B cell (primary cell): ENCODE data around the gene PAQR3. TPM values are rescaled to one million over a fixed set of nuclear protein-coding genes. Genes with fewer than 3 reads are reported as not detected.
"Not testable (repeated sequence)": the region's sequence is repeated elsewhere in the genome, so short reads cannot be mapped to it uniquely, and the experiment has no call there.

ENCODE experiments used
- ATAC-seq: fragments of 200-7000 bp; cut with Tn5 transposase; one replicate; pipeline ENCODE4 v1.10.0; 2021; ENCODE audit warnings: low read depth, mild to moderate bottlenecking, moderate number of reproducible peaks, moderate library complexity
- CTCF ChIA-PET: fragments of 350-600 bp; sonication (Branson Sonifier 250); formaldehyde crosslinking; loops from one replicate; lab custom pipeline; 2021; ENCODE audit warnings: antibody characterized with exemption, inconsistent platforms; lab: Charles Lee
- POLR2A ChIA-PET: fragments of 350-600 bp; sonication (Branson Sonifier 250); formaldehyde crosslinking; loops from one replicate; lab custom pipeline; 2021; ENCODE audit warnings: antibody characterized with exemption; lab: Charles Lee
- DNase-seq: peaks from one replicate; pipeline ENCODE4 v3.0.0; 2013
- H2AFZ ChIP-seq: 2 replicates; pipeline ENCODE4 v1.6.1; 2012; ENCODE audit warnings: mild to moderate bottlenecking, low read depth, low read length; ENCODE audit not compliant: insufficient read depth, poor library complexity, severe bottlenecking
- H3K27ac ChIP-seq, 2 donors: 1 replicate in 1 of 2; 2 replicates in 1 of 2; pipeline ENCODE4 v1.5.1; 2012 to 2013; ENCODE audit warnings: low read length in 2 of 2, mild to moderate bottlenecking in 2 of 2, moderate library complexity in 1 of 2
- H3K27me3 ChIP-seq, 4 experiments: fragments of 200-600 bp in 1 of 4; sonication (generic) in 1 of 4; replicated peaks in 1 of 4; 1 replicate in 2 of 4; 2 replicates in 2 of 4; pipeline versions ENCODE4 v1.6.1 to v1.7.0; 2013 to 2016; ENCODE audit warnings: low read length in 3 of 4, mild to moderate bottlenecking in 2 of 4, mixed read lengths in 1 of 4, moderate library complexity in 1 of 4; ENCODE audit not compliant: insufficient read depth in 4 of 4, control insufficient read depth in 3 of 4; ENCODE audit errors: control extremely low read depth in 1 of 4
- H3K36me3 ChIP-seq, 2 experiments: replicated peaks in 1 of 2; 1 replicate in 1 of 2; 2 replicates in 1 of 2; pipeline versions ENCODE4 v1.6.1 to v1.7.1; 2013; ENCODE audit warnings: low read length in 1 of 2; ENCODE audit not compliant: insufficient read depth in 2 of 2, control insufficient read depth in 1 of 2; ENCODE audit errors: control extremely low read depth in 1 of 2, extremely low read depth in 1 of 2
- H3K4me1 ChIP-seq, 2 donors: fragments of 200-600 bp in 1 of 2; sonication (generic) in 1 of 2; 1 replicate in 1 of 2; 2 replicates in 1 of 2; pipeline versions ENCODE4 v1.5.1 to v1.6.1; 2013 to 2017; ENCODE audit warnings: low read length in 2 of 2; ENCODE audit not compliant: control insufficient read depth in 2 of 2, insufficient read depth in 2 of 2
- H3K4me2 ChIP-seq: replicated peaks from 2 replicates; pipeline ENCODE3; 2012; ENCODE audit warnings: mild to moderate bottlenecking, low read depth, low read length; ENCODE audit not compliant: poor library complexity, severe bottlenecking
- H3K4me3 ChIP-seq, 5 experiments: fragments of 200-600 bp in 1 of 5; sonication (generic) in 1 of 5; 1 replicate in 3 of 5; 2 replicates in 2 of 5; pipeline versions ENCODE4 v1.5.1 to v1.7.0; 2011 to 2016; ENCODE audit warnings: low read length in 4 of 5, mild to moderate bottlenecking in 4 of 5, low read depth in 2 of 5, control low read depth in 1 of 5, moderate library complexity in 1 of 5; ENCODE audit not compliant: insufficient read depth in 1 of 5; ENCODE audit errors: control extremely low read depth in 1 of 5, extremely low read depth in 1 of 5
- H3K79me2 ChIP-seq: fragments of 200-600 bp; sonication (generic); one replicate; pipeline ENCODE4 v1.6.0; 2016; ENCODE audit warnings: low read length; ENCODE audit not compliant: control insufficient read depth, insufficient read depth
- H3K9ac ChIP-seq: fragments of 200-600 bp; sonication (generic); 2 replicates; pipeline ENCODE4 v1.6.1; 2017; ENCODE audit warnings: mild to moderate bottlenecking, low read length, moderate library complexity
- H3K9me3 ChIP-seq, 3 donors: one replicate each; pipeline versions ENCODE4 v1.6.1 to v1.7.1; 2013; ENCODE audit warnings: low read length in 2 of 3; ENCODE audit not compliant: control insufficient read depth in 2 of 3, insufficient read depth in 1 of 3; ENCODE audit errors: control extremely low read depth in 1 of 3
- H4K20me1 ChIP-seq: 2 replicates; pipeline ENCODE4 v1.6.0; 2012; ENCODE audit warnings: mild to moderate bottlenecking, low read length; ENCODE audit not compliant: insufficient read depth, control insufficient read depth, poor library complexity, severe bottlenecking
- H3K27ac Mint-ChIP-seq: one replicate; pipeline ENCODE4 v1.8.0; 2021; ENCODE audit warnings: mixed read lengths
- H3K27me3 Mint-ChIP-seq: one replicate; pipeline ENCODE4 v1.8.0; 2021; ENCODE audit warnings: mixed read lengths
- H3K4me1 Mint-ChIP-seq: one replicate; pipeline ENCODE4 v1.8.0; 2021; ENCODE audit warnings: mixed read lengths
- H3K4me3 Mint-ChIP-seq: one replicate; pipeline ENCODE4 v1.8.0; 2021; ENCODE audit warnings: mixed read lengths
- H3K9me3 Mint-ChIP-seq: one replicate; pipeline ENCODE4 v1.8.0; 2022; ENCODE audit warnings: mixed read lengths; ENCODE audit not compliant: insufficient read depth
- CTCF ChIP-seq: fragments of 200-600 bp; IDR thresholded peaks from one replicate; pipeline ENCODE4 v1.8.0; 2022; ENCODE audit warnings: antibody characterized with exemption, mild to moderate bottlenecking
- EZH2 ChIP-seq: IDR thresholded peaks from 2 replicates; pipeline ENCODE4 v1.6.1; 2012; ENCODE audit warnings: borderline replicate concordance, low read depth, mild to moderate bottlenecking, moderate library complexity, low read length; ENCODE audit not compliant: insufficient read depth, poor library complexity, severe bottlenecking
- WGBS: methylation state at CpG from one replicate; pipeline ENCODE4 v1.1.5; 2013; ENCODE audit warnings: missing lambda C conversion rate; ENCODE audit not compliant: insufficient coverage; 5-methylcytosine and 5-hydroxymethylcytosine counted together
- intact Hi-C: fragments of 100-400 bp; cut with micrococcal nuclease; formaldehyde crosslinking; loops from one replicate; pipeline ENCODE4 v1.10.0; 2022
- polyA plus RNA-seq: library from polyadenylated mRNA; depleted of rRNA; stranded (reverse); fragments of >200 nt; gene quantifications from 2 replicates; pipeline ENCODE4 v1.2.3, GENCODE V29; 2012
- total RNA-seq, 2 donors: library from RNA; stranded (reverse); fragments of 120-200 nt in 1 of 2; gene quantifications; 1 replicate in 1 of 2; 2 replicates in 1 of 2; pipeline versions ENCODE4 v1.2.3 to v1.2.4, GENCODE V29; 2013 to 2022

The PAQR3 gene
- total and polyA plus RNA-seq, 2 donors (not counting 1 experiment from before 2014, with no cell fraction given), result 5.3 to 12.6 TPM

- H3K4me2 ChIP-seq, result no peak overlapping the region
- Mint-ChIP-seq H3K4me3 (no peak overlapping the region), H3K27ac (no peak overlapping the region), H3K9me3 (no peaks in the 10 kb centered on the region), H3K27me3 (no peaks in the 10 kb centered on the region), H3K4me1 (no peaks in the 10 kb centered on the region)
- peaks cover 4% of the 10 kb centered on the region for H4K20me1 ChIP-seq
- H2AFZ ChIP-seq, result no peak overlapping the region
- peaks cover 11% of the 10 kb centered on the region for H3K79me2 ChIP-seq
- H3K4me3 ChIP-seq, result no peak overlapping the region
- no peak for TF ChIP-seq EZH2
- no peak for TF ChIP-seq CTCF
- intact Hi-C loops, result no loop called here
- POLR2A ChIA-PET, result no interaction called here
- H3K36me3 ChIP-seq, result peaks cover 18 to 77% of the 10 kb centered on the region in 2 experiments
- H3K27me3 ChIP-seq, result no peaks in the 10 kb centered on the region
- ATAC-seq (no peak), DNase-seq (no peak)
- CTCF ChIA-PET, result interaction anchor here (1.8 kb wide), 1 partner anchor 257 kb away, joined by 7 read pairs; no protein-coding TSS in a partner anchor
- no peak overlapping the region for H3K27ac ChIP-seq
- H3K9ac ChIP-seq, result no peak overlapping the region
- no peaks in the 10 kb centered on the region for H3K9me3 ChIP-seq
- no peaks in the 10 kb centered on the region for H3K4me1 ChIP-seq
These were observed 69.2 kb downstream of the PAQR3 start for GRCh38 chr4:78870056-78870455.

- H3K27ac ChIP-seq, ATAC-seq, H2AFZ ChIP-seq, H3K9me3 Mint-ChIP-seq, H3K4me3 Mint-ChIP-seq, H3K4me1 Mint-ChIP-seq, POLR2A ChIA-PET, H3K4me3 ChIP-seq, H3K4me2 ChIP-seq, DNase-seq, H3K27me3 Mint-ChIP-seq, H3K4me1 ChIP-seq, H3K27me3 ChIP-seq, H3K9ac ChIP-seq, H3K27ac Mint-ChIP-seq, H4K20me1 ChIP-seq, H3K9me3 ChIP-seq: not testable (repeated sequence)
- CTCF ChIA-PET, result interaction anchor here (1.6 to 1.8 kb wide), 2 partner anchors 12 to 256 kb away, joined by 3 to 7 read pairs; no protein-coding TSS in a partner anchor
- intact Hi-C loops, result loop anchor here (10.0 kb wide), 1 partner anchor 224 kb away; no protein-coding TSS in a partner anchor
- peaks cover 14% of the 10 kb centered on the region for H3K79me2 ChIP-seq
- WGBS, result 96% methylated on average over 5 of the region's 5 CpGs
- peaks cover 21 to 69% of the 10 kb centered on the region in 2 experiments for H3K36me3 ChIP-seq
These were observed 70.5 kb downstream of the PAQR3 start for GRCh38 chr4:78868712-78869111.
